Activated CD4-positive, alpha-beta T cell treated with anti-CD3 and anti-CD28 coated beads, Interleukin-2, amount 10 ng/mL, durations not matched to agents 7 days and 5 days (primary cell): ENCODE results near the gene GLB1L2. TPM values are rescaled to one million over a fixed set of nuclear protein-coding genes. Genes with fewer than 3 reads are reported as not detected.

Experiments used
- CTCF ChIA-PET: fragments of 350-600 bp; sonication (Branson Sonifier 250); formaldehyde crosslinking; loops from one replicate; lab custom pipeline; 2021; ENCODE audit warnings: antibody characterized with exemption; lab: Charles Lee
- POLR2A ChIA-PET: fragments of 350-600 bp; sonication (Branson Sonifier 250); formaldehyde crosslinking; loops from one replicate; lab custom pipeline; 2021; ENCODE audit warnings: antibody characterized with exemption; lab: Charles Lee
- DNase-seq: peaks from one replicate; pipeline ENCODE4 v3.0.0-alpha.2; 2020
- H3K27ac Mint-ChIP-seq: one replicate; pipeline ENCODE4 v1.8.0; 2021; ENCODE audit warnings: mild to moderate bottlenecking, moderate library complexity, mixed read lengths
- H3K27me3 Mint-ChIP-seq: one replicate; pipeline ENCODE4 v1.8.0; 2021; ENCODE audit warnings: mixed read lengths
- H3K36me3 Mint-ChIP-seq: one replicate; pipeline ENCODE4 v1.8.0; 2021; ENCODE audit warnings: low read depth, mixed read lengths
- H3K4me1 Mint-ChIP-seq: one replicate; pipeline ENCODE4 v1.8.0; 2021; ENCODE audit warnings: mixed read lengths
- H3K4me3 Mint-ChIP-seq: one replicate; pipeline ENCODE4 v1.8.0; 2021; ENCODE audit warnings: mild to moderate bottlenecking, moderate library complexity, mixed read lengths
- H3K9me3 Mint-ChIP-seq: one replicate; pipeline ENCODE4 v1.8.0; 2021; ENCODE audit warnings: mixed read lengths
- total RNA-seq, 2 experiments: library from RNA; stranded (reverse); gene quantifications; one replicate each; pipeline ENCODE4 v1.2.3, GENCODE V29; 2021

The GLB1L2 gene
- total RNA-seq, 2 experiments from 2014 or later: 1.6 to 2.4 TPM

GRCh38 chr11:134379241-134379640, 47.5 kb downstream of the GLB1L2 start:
- POLR2A ChIA-PET: no interaction called here
- no peaks in the 10 kb centered on the region for H3K9me3 Mint-ChIP-seq
- H3K27me3 Mint-ChIP-seq: no peaks in the 10 kb centered on the region
- H3K27ac Mint-ChIP-seq: no peak overlapping the region
- DNase-seq: no peak
- no peaks in the 10 kb centered on the region for H3K4me1 Mint-ChIP-seq
- H3K4me3 Mint-ChIP-seq: no peak overlapping the region
- no peaks in the 10 kb centered on the region for H3K36me3 Mint-ChIP-seq
- CTCF ChIA-PET: no interaction called here

- Mint-ChIP-seq H3K4me3 (no peak overlapping the region), H3K27ac (no peak overlapping the region), H3K9me3 (no peaks in the 10 kb centered on the region), H3K27me3 (peaks cover 6% of the 10 kb centered on the region), H3K36me3 (no peaks in the 10 kb centered on the region), H3K4me1 (no peaks in the 10 kb centered on the region)
- ChIA-PET CTCF (no interaction called here), POLR2A (no interaction called here)
- no peak for DNase-seq
Measured at GRCh38 chr11:134380229-134380628, 48.4 kb downstream of the GLB1L2 start.

- Mint-ChIP-seq H3K4me3 (no peak overlapping the region), H3K4me1 (peaks cover 2% of the 10 kb centered on the region), H3K36me3 (no peaks in the 10 kb centered on the region), H3K9me3 (no peaks in the 10 kb centered on the region), H3K27me3 (peaks cover 8% of the 10 kb centered on the region), H3K27ac (no peak overlapping the region)
- POLR2A ChIA-PET: no interaction called here
- DNase-seq: no peak
- CTCF ChIA-PET: no interaction called here
Measured at GRCh38 chr11:134380785-134381184, 49.0 kb downstream of the GLB1L2 start.

DNA sequence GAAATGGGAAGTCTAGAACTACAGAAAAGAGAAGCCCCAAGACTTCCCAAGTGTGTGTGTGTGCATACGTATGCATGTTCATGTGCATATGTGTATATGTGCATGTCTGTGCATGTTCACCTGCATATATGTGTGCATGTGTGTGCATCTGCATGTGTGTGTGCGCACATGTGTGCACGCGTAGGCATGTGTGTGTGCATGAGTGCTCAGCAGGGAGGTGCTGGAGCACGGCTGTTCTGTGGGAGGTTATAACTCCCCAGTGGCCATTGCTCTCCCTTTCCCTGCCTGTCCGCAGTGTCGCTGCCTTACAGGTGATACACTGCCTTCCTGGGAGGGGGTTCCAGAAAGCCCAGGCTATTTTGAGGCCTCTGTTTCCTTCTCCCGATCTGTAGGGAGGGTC, 50.5 kb downstream of the GLB1L2 start:
- ChIA-PET CTCF (no interaction called here), POLR2A (no interaction called here)
- peaks cover 16% of the 10 kb centered on the region for H3K4me1 Mint-ChIP-seq
- H3K27ac Mint-ChIP-seq: no peak overlapping the region
- H3K9me3 Mint-ChIP-seq: no peaks in the 10 kb centered on the region
- H3K4me3 Mint-ChIP-seq: no peak overlapping the region
- DNase-seq: no peak
- H3K36me3 Mint-ChIP-seq: no peaks in the 10 kb centered on the region
- peaks cover 13% of the 10 kb centered on the region for H3K27me3 Mint-ChIP-seq

DNA sequence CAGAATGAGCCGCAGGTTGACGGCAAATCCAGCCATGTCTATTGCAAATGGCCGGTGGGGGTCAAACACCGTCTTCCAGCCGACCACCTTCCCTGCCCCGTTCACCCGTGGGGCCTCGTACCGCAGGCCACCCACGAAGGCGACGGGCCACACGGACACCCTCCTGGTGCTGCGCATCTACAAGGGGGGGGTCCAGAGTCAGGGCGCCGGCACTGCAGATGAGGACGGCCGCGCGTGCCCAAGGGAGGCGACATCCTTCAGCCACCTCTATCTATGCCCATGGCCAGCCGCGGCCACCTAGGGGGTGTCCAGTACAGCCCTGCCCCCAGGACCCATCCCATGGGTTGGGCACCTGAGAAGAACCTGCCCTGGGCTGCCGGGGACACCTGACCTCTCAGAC, 51.0 kb downstream of the GLB1L2 start:
- DNase-seq: no peak
- no peaks in the 10 kb centered on the region for H3K36me3 Mint-ChIP-seq
- POLR2A ChIA-PET: no interaction called here
- no peaks in the 10 kb centered on the region for H3K9me3 Mint-ChIP-seq
- H3K4me3 Mint-ChIP-seq: no peak overlapping the region
- peaks cover 13% of the 10 kb centered on the region for H3K27me3 Mint-ChIP-seq
- H3K4me1 Mint-ChIP-seq: peaks cover 20% of the 10 kb centered on the region
- CTCF ChIA-PET: no interaction called here
- no peak overlapping the region for H3K27ac Mint-ChIP-seq

DNA sequence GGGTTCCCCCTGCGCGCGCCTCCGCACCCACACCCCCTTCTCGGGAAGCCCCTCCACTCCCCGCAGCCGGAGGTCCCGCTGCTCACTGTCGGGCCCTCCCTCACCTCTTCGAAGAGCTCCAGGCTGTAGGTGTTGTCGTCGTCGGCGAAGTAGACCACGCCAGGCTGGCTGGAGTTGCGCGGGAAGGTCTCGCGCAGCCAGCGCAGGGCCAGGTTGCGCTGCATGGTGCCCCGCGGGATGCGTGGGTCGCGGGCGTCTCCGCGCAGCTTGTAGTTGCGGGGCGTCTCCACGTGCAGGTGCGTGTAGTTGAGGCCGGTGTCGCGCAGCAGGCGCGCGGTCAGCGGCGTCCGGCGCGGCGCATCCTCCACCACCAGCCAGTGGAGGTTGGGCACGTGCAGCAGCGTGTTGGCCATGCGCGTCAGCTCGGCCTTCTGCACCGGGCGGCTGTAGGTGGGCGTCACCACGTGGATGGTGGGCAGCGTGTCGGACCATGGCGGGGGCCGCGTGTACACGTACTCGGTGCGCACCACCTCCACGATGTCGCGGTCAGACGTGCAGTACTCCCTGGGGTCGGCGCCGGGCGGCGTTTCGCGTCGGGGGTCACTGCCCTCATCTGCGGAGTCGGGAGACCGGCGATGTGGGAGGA, 51.9 kb downstream of the GLB1L2 start:
- POLR2A ChIA-PET: no interaction called here
- no peak for DNase-seq

DNA sequence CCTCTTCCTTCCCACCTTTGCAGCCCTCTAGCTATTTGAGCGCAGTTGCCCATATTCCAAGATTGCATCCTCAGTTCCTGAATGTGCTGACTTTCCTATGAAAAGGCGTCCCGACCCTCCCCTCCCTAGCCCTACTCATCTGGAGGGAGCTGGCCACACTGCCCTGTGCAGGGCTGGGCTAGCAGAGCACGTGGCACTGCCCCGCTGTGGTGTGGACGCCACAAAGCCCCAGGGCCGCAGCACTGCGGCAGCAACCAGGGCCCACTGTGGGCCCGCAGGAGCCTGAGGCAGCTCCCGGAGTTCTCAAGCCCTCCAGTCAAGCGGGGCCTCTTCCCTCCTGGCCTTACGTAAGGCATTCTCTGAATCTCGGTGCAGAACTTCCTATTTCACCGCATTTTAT, 52.6 kb downstream of the GLB1L2 start:
- Mint-ChIP-seq H3K4me3 (no peak overlapping the region), H3K4me1 (peaks cover 23% of the 10 kb centered on the region), H3K9me3 (no peaks in the 10 kb centered on the region), H3K36me3 (no peaks in the 10 kb centered on the region), H3K27ac (no peak overlapping the region), H3K27me3 (peaks cover 13% of the 10 kb centered on the region)
- POLR2A ChIA-PET: no interaction called here
- CTCF ChIA-PET: no interaction called here
- DNase-seq: no peak

More for the DNA sequence above, 51.9 kb downstream of the GLB1L2 start:
- H3K4me3 Mint-ChIP-seq: no peak overlapping the region
- peaks cover 13% of the 10 kb centered on the region for H3K27me3 Mint-ChIP-seq
- H3K9me3 Mint-ChIP-seq: no peaks in the 10 kb centered on the region
- no peaks in the 10 kb centered on the region for H3K36me3 Mint-ChIP-seq
- no peak overlapping the region for H3K27ac Mint-ChIP-seq
- CTCF ChIA-PET: no interaction called here
- peaks cover 20% of the 10 kb centered on the region for H3K4me1 Mint-ChIP-seq

- Mint-ChIP-seq H3K4me1 (peaks cover 23% of the 10 kb centered on the region), H3K27me3 (peaks cover 13% of the 10 kb centered on the region), H3K9me3 (no peaks in the 10 kb centered on the region), H3K36me3 (no peaks in the 10 kb centered on the region), H3K27ac (no peak overlapping the region), H3K4me3 (no peak overlapping the region)
- ChIA-PET CTCF (no interaction called here), POLR2A (no interaction called here)
- DNase-seq: no peak
Measured at GRCh38 chr11:134385171-134385570, 53.4 kb downstream of the GLB1L2 start.

DNA sequence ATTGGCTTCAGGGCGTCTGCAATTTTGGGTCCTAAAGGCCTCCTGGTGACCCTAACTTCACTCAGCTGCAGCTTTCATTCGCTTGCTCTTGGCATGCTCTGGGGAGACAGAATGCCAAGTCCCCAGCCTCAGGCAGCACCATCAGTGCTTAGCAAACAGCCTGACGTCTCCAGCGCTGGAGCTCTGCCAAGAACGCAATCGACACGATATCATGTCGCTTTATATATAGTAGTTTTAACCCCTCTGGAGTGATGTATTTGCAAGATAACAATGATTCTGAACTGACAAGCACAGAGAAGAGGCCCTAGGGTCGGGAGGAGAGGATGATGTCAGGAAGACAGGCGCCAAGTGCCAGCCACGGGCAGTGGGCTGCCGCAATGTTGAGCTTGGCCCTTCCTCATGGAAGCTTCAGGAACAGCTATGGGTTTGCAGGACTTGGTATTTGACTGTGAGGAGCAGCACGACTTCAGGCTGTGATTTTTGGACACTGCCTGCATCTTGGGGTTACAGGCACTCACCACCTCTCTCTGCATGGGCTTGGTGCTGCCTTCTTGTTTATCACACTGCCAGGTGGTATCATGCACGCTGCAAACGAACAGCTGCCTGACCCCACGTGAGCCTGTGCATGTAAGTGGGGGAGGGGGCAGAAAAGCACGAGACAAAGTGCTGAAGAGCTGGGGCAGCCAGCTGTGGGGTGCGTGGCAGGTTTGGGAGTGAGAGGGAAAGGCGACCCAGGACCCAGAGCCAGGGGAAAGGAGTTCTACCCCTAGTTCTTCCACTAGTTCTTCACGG, 54.2 kb downstream of the GLB1L2 start:
- H3K9me3 Mint-ChIP-seq: no peaks in the 10 kb centered on the region
- ChIA-PET POLR2A (no interaction called here), CTCF (no interaction called here)
- peaks cover 23% of the 10 kb centered on the region for H3K4me1 Mint-ChIP-seq
- no peak for DNase-seq
- H3K36me3 Mint-ChIP-seq: no peaks in the 10 kb centered on the region
- H3K27ac Mint-ChIP-seq: no peak overlapping the region
- peaks cover 13% of the 10 kb centered on the region for H3K27me3 Mint-ChIP-seq
- no peak overlapping the region for H3K4me3 Mint-ChIP-seq

GRCh38 chr11:134386945-134387344, 55.2 kb downstream of the GLB1L2 start:
- Mint-ChIP-seq H3K27ac (peak overlapping the region; percentile 12), H3K9me3 (no peaks in the 10 kb centered on the region), H3K4me1 (peaks cover 23% of the 10 kb centered on the region), H3K36me3 (no peaks in the 10 kb centered on the region), H3K4me3 (peak overlapping the region; percentile 31), H3K27me3 (peaks cover 13% of the 10 kb centered on the region)
- DNase-seq: peak; percentile 12
- ChIA-PET POLR2A (no interaction called here), CTCF (interaction anchor here (1.6 kb wide), 1 partner anchor 13 kb away, joined by 4 read pairs; no protein-coding TSS in a partner anchor)

- H3K9me3 Mint-ChIP-seq: no peaks in the 10 kb centered on the region
- no peak overlapping the region for H3K27ac Mint-ChIP-seq
- peaks cover 13% of the 10 kb centered on the region for H3K27me3 Mint-ChIP-seq
- no peak for DNase-seq
- ChIA-PET CTCF (interaction anchor here (1.6 kb wide), 1 partner anchor 14 kb away, joined by 4 read pairs; no protein-coding TSS in a partner anchor), POLR2A (no interaction called here)
- H3K4me3 Mint-ChIP-seq: no peak overlapping the region
- H3K36me3 Mint-ChIP-seq: no peaks in the 10 kb centered on the region
- peaks cover 23% of the 10 kb centered on the region for H3K4me1 Mint-ChIP-seq
Measured at GRCh38 chr11:134387501-134387900, 55.7 kb downstream of the GLB1L2 start.

DNA sequence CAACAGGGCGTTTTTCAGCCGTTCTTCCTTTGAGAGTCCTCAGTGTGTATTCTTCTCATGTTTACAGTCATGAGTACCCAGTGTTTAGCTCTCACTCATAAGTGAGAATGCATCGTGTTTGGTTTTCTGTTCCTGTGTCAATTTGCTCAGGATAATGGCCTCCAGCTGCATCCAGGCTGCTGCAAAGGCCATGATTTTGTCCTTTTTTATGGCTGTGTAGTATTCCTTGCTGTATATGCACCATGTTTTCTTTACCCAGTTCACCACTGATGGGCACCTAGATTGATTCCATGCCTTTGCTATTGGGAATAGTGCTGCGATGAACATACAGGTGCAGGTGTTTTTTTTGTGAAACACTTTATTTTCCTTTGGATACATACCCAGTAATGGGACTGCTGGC, 56.8 kb downstream of the GLB1L2 start:
- DNase-seq: no peak
- peaks cover 23% of the 10 kb centered on the region for H3K4me1 Mint-ChIP-seq
- POLR2A ChIA-PET: no interaction called here
- H3K27me3 Mint-ChIP-seq: peaks cover 13% of the 10 kb centered on the region
- H3K9me3 Mint-ChIP-seq: no peaks in the 10 kb centered on the region
- no peaks in the 10 kb centered on the region for H3K36me3 Mint-ChIP-seq
- CTCF ChIA-PET: no interaction called here
- no peak overlapping the region for H3K27ac Mint-ChIP-seq
- H3K4me3 Mint-ChIP-seq: no peak overlapping the region

- no peaks in the 10 kb centered on the region for H3K9me3 Mint-ChIP-seq
- no peak for DNase-seq
- peaks cover 13% of the 10 kb centered on the region for H3K27me3 Mint-ChIP-seq
- ChIA-PET CTCF (no interaction called here), POLR2A (no interaction called here)
- no peaks in the 10 kb centered on the region for H3K36me3 Mint-ChIP-seq
- peaks cover 23% of the 10 kb centered on the region for H3K4me1 Mint-ChIP-seq
- H3K27ac Mint-ChIP-seq: no peak overlapping the region
- no peak overlapping the region for H3K4me3 Mint-ChIP-seq
Measured at GRCh38 chr11:134389464-134390180, 57.8 kb downstream of the GLB1L2 start.
